NCI-H1105 treated with DMSO at 0.1 percent for 48 hours (cell line): ENCODE data around the gene OASL.

ENCODE experiments used
- DNase-seq: peaks from one replicate; lab custom pipeline; 2025; lab: John Stamatoyannopoulos, UW

Gene OASL

DNA sequence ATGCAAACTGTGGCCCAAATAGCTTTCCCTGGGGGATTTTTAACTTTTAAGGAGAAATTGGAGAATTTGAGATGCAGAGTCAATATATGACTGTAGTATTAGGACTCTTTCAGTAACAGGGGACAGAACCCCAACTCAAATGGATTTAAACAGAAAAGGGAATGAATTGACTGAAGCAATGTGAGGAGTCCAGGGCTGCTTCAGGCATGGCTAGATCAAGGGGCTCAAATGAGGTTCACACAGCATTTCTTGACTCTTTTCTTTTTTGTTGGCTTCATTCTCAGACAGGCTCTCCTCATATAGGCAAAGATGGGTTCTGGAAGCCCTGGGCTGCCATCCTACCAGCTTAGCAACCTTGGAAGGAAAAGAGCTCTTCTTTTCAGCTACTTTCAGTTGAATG lies 47.1 kb downstream of the OASL start:
- no peak for DNase-seq

DNA sequence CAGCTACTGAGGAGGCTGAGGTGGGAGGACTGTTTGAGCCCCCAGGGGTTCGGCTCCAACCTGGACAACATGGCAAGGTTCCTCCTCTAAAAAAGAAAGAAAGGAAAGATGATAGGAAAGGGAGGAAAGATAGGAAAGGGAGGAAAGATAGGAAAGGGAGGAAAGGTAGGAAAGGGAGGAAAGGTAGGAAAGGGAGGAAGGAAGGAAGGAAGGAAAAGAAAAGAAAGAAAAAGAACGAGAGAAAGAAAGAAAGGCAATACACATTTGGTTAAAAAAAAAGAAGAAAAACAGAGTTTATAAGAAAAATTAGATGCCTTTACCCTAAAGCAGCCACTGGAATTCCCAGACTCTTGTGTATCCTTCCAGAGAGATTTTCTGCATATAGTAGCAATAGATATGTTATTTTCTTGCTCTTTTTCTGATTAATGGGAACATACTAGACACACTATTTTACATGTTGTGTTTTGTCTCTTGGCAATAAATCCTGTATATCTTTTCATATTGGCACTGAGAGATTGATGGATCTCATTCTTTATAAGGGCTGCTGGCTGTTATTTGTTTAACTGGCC lies 48.5 kb downstream of the OASL start:
- DNase-seq, result no peak

DNA sequence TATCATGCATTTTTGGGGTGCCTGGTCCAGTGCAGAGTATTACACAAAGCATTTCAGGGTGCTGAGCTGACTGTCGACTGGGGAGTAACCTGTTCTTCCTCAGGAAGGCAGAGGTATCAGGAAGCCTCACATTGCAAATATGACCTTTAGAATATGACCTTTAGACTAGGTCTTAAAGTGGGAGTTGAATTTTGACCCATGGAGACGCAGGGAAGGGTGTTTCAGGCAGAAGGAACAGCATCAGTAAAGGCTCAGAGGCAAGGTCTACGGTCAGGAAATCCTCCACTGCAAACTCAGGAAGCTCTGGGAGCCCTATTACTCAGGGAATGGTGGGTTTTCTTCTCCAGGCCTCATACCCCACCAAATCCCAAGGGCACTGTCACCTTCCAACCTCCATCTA lies 49.4 kb downstream of the OASL start:
- DNase-seq, result no peak

DNA sequence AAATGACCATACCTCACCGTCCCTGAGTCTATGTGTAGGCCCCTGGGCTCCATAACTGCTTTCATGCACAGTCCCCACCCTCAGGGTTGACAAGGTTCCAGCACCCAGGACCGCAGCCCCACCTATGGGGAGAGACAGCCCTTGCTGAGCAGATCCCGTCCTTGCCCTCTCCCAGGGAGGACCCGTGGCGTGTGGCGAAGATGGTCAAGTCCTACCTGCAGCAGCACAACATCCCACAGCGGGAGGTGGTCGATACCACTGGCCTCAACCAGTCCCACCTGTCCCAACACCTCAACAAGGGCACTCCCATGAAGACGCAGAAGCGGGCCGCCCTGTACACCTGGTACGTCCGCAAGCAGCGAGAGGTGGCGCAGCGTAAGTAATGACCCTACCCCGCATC lies 50.4 kb downstream of the OASL start:
- no peak for DNase-seq

DNA sequence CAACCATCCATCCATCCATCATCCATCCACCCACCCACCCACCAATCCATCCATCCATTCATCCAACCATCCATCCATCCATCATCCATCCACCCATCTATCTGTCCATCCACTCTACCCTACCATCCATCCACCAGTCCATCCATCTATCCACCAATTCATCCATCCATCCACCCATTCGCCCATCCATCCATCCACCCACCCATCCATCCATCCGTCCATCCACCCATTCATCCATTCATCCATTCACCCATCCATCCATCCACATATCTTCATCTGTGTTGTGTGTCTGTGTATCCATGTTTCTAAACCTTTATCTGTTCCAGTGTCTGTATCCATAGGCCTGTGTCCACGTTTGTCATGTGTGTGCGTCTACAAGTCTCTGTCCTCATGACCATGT lies 50.8 kb downstream of the OASL start:
- DNase-seq, result no peak

DNA sequence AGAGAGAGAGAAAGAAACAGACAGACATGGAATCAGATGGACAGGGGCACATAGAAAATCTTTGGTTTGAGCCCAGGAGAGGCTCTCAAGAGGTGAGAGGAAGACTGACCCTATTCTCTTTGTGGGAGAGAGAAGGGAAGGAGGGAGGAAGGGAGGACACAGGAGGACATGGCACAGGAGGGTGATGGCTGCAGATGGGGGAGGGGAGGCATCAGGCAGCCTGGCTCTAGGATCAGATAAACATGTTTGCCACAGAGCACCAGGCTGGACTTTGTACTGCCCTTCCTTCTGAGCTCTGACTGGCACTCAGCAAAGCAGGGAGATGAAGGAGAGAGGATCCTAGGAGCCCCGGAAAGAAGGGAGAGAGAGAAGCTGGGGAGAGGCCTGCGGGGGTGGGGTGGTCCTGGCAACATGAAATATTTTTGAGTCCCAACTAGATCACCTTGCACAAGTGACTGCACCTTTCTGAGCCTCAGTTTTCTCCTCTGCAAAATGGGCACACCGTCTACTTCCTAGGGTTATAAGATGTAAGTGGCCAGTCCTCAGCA lies 54.6 kb downstream of the OASL start:
- no peak for DNase-seq

DNA sequence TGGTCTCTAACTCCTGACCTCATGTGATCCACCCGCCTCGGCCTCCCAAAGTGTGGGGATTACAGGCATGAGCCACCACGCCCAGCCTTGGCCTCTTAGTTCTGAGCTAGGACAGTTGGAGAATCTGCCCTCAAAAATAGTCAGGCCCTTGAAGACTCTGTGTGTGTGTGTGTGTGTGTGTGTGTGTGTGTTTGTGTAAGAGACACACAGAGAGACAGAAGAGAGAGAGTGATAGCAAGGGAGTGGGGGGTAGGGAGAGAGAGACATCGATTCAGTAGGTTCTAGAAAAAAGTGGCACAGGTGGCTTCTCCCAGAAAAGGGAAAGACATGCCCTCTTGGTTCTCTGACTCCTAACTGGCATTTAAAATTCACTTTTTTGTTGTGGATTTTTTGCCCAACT lies 55.3 kb downstream of the OASL start:
- DNase-seq, result no peak

DNA sequence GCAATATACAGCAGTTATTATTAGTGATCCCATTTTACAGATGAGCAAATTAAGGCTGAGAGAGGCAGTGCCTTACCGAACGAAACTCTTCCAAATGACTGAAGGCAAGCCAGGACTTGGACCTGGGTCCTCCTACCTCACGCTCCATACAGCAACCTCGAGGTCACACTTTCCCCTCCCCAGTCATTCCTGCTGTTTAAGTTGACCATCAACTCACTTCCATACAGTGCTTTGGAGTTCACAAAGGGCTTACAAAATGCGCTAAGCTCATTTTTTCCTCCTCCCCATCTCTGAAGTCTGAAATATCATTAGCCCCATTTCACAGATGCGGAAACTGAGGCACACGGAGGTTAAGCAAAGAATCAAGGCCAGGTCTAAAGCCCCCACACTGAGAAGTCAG lies 56.4 kb downstream of the OASL start:
- no peak for DNase-seq

DNA sequence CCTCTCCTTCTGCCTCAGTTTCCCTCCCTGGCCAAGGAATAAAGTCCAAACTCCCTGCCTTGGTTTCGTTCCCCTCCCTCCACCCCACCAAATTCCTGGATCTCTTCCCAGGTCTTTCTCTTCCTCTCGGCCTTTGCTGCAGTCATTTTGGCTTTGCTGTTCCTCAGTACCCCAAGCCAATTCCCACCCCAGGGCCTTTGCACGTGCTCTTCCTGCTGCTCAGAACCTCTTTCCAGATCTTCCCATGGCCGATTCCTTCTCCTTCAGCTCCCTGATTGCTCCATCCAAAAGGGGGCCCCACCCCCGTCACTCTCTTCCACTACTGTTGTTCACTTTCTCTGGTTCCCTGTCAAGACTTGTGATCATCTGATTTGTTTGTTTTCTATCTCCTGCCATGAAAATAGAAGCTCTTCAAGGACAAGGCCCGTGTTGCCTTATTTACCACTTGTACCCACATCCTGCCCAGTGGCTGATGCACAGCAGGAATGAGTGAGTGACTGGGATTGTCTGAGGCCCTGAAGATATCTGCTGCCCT lies 57.6 kb downstream of the OASL start:
- no peak for DNase-seq

DNA sequence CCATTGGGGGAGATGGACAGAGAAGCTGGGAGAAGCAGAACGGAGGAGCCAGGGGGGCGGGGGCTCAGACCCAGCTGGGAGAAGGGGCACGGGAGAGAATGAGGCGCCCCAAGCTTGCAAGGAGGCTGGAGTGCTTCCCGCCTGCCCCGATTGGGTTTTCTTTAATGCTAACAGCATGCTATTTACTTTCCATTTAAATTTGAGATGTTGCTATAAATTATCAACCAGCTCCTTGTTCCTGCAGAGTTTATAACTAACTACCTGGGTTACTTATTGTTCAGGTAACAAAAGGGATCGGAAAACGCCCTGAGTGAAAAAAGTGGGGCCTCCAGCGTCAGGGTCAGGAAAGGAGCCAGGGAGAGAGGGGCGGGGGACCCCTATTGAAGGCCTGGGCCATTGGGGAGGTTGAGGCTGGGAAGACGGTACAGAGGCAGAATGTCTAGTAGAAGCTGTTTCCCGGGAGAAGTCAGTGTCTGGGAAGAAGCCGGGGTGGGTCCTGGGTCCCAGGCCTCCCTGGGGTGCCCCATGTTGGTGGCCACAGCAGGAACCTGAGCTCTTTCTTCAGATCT lies 58.2 kb downstream of the OASL start:
- DNase-seq, result no peak

DNA sequence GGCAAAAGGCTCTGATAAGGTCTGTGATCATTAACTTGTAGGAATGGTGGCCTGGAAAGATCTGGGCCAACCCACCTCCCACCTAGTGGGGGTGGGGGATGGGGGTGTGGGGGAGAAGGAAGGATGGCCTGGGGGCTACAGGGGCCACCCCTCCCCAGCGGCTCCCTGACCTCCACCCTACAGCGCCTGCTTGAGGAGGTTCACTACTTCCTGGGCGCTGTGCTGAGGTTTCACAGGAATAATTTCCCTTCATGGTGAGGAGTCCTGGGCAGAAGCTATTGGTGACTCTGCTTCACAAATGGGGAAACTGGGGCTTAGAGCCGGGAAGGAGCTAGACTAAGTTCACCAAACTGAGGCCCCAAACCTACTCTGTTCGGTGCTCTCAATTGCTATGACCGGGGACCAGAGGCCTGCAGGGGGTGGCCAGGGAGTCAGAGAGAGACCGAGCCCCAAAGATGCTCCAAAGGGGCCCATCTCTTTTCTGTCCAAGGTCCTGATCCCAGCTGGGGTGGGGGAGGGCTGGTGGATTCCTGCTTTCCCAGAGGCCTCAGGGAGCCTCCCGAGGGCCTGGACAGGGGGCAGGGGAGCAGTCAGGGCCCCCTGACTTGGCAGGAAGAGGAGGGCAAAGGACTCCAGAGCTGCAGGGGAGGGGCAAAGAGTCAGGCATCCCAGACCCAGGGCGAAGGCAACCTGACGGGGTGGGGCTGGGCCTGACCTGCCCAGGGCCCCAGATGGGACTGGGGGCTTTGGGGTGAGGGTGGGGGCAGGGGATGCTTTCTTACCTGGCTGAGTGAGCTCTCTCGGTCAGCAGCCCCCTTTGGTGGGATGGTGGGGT lies 59.0 kb downstream of the OASL start:
- no peak for DNase-seq

DNA sequence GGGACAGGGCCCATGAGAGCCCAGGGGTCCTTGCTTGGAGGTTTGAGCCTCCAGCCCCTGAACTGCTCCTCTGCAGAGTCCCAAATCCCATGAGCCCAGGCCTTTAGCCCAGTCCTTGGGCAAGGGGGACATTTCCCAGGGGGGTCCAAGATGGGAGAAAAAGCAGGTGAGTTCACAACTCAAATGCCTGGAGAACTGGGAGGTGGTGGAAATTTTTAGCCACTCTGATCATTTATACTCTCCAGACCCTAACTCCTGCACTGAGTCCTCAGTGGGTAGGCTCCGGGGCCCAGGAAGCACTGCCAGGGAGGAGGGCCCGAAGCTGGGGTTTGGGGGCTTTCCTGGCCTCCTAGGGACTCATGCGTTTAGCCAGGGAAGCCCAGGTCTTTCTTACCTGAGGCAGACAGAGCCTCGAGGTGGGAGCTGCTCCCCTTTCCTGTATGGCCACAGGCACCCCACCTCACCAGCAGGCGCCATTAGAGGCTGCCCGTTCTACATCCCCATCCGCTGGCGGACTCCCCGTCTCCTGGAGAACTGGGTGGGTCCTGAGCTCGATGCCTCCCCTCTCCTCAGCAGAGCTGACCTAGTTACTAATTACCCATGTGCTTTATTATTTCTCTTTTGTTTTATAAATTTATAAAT lies 59.7 kb downstream of the OASL start:
- DNase-seq, result no peak

DNA sequence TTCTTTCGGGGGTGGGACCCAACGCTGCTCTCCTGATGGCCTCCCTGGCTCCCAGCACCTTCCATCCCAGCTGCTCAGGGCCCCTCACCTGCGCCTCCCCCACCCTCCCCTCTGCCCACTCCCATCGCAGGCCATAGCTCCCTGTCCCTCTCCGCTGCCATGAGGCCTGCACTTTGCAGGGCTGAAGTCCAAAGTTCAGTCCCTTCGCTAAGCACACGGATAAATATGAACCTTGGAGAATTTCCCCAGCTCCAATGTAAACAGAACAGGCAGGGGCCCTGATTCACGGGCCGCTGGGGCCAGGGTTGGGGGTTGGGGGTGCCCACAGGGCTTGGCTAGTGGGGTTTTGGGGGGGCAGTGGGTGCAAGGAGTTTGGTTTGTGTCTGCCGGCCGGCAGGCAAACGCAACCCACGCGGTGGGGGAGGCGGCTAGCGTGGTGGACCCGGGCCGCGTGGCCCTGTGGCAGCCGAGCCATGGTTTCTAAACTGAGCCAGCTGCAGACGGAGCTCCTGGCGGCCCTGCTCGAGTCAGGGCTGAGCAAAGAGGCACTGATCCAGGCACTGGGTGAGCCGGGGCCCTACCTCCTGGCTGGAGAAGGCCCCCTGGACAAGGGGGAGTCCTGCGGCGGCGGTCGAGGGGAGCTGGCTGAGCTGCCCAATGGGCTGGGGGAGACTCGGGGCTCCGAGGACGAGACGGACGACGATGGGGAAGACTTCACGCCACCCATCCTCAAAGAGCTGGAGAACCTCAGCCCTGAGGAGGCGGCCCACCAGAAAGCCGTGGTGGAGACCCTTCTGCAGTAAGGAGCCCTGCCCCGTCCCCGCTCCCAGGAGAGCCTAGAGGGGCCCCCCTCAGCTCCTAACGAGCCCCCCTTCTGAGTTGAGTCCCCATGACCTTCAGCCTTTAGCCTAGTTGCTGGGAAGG lies 60.5 kb downstream of the OASL start, which contains the start of gene HNF1A:
Gene HNF1A (plus strand): TSS at position 248 of the 924 bp plus-strand sequence. CDS start 226 bp downstream, at position 474.
- no peak for DNase-seq

DNA sequence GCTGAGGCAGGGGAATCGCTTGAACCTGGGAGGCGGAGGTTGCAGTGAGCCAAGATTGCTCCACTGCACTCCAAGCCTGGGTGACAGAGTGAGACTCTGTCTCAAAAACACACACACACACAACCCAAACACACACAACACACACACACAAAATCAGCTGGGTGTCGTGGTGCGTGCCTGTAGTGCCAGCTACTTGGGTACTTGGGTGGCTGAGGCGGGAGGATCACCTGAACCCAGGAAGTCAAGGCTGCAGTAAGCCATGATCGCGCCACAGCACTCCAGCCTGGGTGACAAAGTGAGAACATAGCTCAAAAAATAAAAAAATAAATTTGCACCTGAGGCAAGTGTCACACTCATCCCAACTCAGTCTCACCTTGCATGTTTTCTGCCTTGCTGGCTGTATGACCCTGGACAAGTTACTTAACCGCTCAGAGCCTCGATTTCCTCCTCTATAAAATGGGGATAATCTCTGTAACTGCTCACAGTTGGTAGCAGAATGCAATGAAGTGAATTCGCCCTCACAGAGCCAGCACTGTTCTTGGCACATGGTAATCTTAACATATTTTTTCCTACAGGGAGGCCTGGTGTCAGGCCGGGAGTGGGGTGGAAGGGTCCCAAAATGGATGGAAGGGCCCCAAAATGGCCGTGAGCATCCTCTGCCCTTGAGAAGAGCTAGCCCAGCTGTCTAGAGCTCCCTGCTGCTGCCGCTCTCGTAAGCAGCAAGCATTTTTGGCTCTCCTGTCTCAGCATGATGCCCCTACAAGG lies 61.3 kb downstream of the OASL start:
- no peak for DNase-seq

DNA sequence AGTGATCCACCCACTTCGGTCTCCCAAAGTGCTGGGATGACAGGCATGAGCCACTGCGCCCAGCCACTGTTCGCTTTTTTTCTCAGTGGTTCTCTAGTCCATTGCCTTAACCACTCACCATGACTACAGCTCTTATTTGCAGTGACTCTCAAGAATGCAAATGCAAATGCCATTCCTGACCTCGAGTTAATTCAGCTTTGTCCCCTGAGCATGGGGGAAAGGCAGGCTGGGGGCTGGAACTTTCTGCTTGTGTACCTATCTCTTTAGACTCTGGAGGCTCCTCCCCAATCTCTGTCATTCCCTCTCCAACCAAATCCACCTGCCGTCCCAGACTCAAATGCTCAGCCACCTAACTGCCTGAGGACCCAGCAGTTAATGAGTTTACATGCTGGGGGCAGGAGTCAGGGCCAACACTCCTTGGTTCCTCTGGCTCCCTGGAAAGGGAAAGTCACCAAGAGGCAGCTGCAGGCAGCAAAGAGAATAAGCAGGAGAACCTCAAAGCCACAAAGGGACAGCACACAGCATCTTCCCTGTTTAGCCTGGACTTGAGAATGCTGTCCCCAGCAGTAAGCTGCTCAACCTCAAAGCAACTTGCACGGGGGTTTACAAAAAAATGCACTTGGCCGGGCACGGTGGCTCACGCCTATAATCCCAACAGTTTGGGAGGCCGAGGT lies 66.0 kb downstream of the OASL start:
- no peak for DNase-seq

DNA sequence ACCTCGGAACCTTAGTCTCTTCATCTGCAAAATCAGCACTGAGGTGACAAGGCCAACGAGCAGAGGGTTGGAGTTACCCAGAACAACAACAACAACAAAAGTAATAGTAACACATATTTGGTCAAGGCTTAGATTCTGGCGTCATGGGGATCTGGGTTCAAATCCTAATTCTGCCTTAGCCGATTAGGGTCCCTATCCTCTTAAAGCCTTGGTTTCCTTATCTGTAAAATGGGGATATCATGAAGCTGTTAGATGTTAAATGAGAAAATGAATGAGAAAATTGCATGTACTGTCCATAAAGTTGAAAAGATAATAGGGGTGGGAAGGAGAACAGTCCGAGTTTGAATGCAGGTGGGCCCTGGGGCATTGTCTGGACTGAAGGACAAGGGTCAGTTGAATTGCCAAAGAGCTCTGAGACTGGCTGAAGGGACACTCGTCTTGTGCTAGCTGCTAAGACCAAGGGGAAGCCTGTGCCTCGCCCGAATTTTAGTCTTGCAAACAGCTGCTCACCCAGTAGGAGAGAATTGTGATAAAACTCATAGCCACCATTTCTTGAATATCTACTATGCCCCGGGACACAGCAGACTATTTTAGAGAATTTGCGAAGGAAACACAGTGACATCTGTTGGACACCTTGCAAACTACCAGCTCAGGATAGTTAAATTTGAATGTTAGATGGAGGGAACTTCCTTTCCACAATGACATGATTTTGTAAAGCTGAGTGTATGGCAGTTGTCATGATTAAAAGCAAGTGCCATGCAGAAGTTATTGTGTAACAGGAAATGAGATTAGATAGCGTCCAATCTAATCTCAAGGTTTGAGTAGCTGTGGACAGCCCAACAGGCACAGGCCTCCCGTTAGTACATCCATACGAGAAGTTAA lies 67.5 kb downstream of the OASL start:
- peak; percentile 61 for DNase-seq

DNA sequence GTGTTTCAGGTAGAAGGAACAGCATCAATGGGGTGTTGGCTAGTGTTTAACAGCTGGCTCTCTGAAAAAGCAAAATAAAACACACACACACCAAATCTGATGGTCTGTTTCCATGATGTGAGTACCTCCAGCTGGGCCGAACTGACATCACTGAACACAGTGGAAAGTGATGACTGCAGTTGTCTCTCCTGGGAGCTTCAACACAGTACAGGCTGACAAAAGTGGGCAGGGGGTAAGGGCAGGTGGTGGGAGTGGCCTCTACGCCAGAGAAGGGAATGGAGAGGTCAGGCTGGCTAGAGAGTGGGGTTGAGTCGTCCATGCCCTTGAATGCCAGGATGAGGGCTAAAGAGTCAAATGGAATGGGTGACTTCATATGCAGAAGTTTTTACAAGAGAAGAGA lies 68.7 kb downstream of the OASL start:
- DNase-seq, result no peak
